K562 (cell line): ENCODE measurements around the gene SNX3. TPM values are rescaled to one million over a fixed set of nuclear protein-coding genes. Genes with fewer than 3 reads are reported as not detected.
A peak's percentile ranks its signal among the peaks of the same experiment; 100 is the strongest.

Experiments
- ATAC-seq: fragments of 200-7000 bp; cut with Tn5 transposase; 3 replicates; pipeline ENCODE4 v1.9.1; 2020; ENCODE audit warnings: moderate library complexity
- BruUV-seq: library from RNA; stranded (reverse); fragments of 400-500 nt; replicated peaks from 2 replicates; lab custom pipeline; 2021; lab: Mats Ljungman, UMichigan
- CTCF ChIA-PET: fragments of 300-600 bp; formaldehyde crosslinking; extraction: SDS; loops from one replicate; lab custom pipeline; 2021; ENCODE audit warnings: low intra/inter-chr PET ratio; lab: Yijun Ruan, JAX
- POLR2A ChIA-PET: fragments of 300-600, 350-650 bp; sonication (Branson Sonifier 250); formaldehyde crosslinking; extraction: SDS; loops from one replicate; lab custom pipeline; 2021; ENCODE audit warnings: antibody characterized with exemption, inconsistent platforms; lab: Yijun Ruan, JAX
- DNase-seq, 4 experiments: peaks; one replicate each; pipeline versions ENCODE4 v3.0.0 to v3.0.0-alpha.2; 2011 to 2018; ENCODE audit warnings: low spot score in 3 of 4, mixed read lengths in 3 of 4; ENCODE audit errors: extremely low read depth in 1 of 4
- FAIRE-seq: peaks from 2 replicates; lab custom pipeline; 2011; peaks lifted over from hg19 to GRCh38; lab: Jason Lieb, UNC
- H2AFZ ChIP-seq: 2 replicates; pipeline ENCODE4 v1.6.0; 2011; ENCODE audit warnings: low read depth, low read length, control low read depth, inconsistent platforms
- H3K27ac ChIP-seq: fragments of 200-600 bp; 3 replicates; pipeline ENCODE4 v1.8.0; 2011; ENCODE audit warnings: low read depth, mild to moderate bottlenecking, control low read depth, inconsistent platforms, low read length, moderate library complexity, mixed read lengths; ENCODE audit errors: extremely low read depth
- H3K27me3 ChIP-seq, 2 experiments: fragments of 300-600 bp in 1 of 2; 2 replicates in 1 of 2; 3 replicates in 1 of 2; pipeline versions ENCODE4 v1.6.0 to v1.8.0; 2011; ENCODE audit warnings: inconsistent platforms in 2 of 2, low read length in 2 of 2, mild to moderate bottlenecking in 1 of 2, mixed read lengths in 1 of 2, moderate library complexity in 1 of 2; ENCODE audit not compliant: control insufficient read depth in 2 of 2, insufficient read depth in 2 of 2
- H3K36me3 ChIP-seq: fragments of 300-600 bp; 3 replicates; pipeline ENCODE4 v1.8.0; 2011; ENCODE audit warnings: mild to moderate bottlenecking, low read length, inconsistent platforms; ENCODE audit not compliant: control insufficient read depth, insufficient read depth
- H3K4me1 ChIP-seq, 2 experiments: fragments of 200-600 bp in 1 of 2; replicated peaks in 1 of 2; 2 replicates in 1 of 2; 3 replicates in 1 of 2; pipeline versions ENCODE4 v1.5.1 to v1.8.0; 2011; ENCODE audit warnings: inconsistent platforms in 2 of 2, low read length in 2 of 2, mild to moderate bottlenecking in 1 of 2, mixed read lengths in 1 of 2, moderate library complexity in 1 of 2; ENCODE audit not compliant: control insufficient read depth in 2 of 2, insufficient read depth in 2 of 2
- H3K4me2 ChIP-seq: 2 replicates; pipeline ENCODE4 v1.6.1; 2011; ENCODE audit warnings: low read length, control low read depth, inconsistent platforms, mixed read lengths; ENCODE audit not compliant: insufficient read depth
- H3K4me3 ChIP-seq: fragments of 200-600 bp; sonication (generic), shearing (Covaris generic); 2 replicates; pipeline ENCODE4 v1.5.1; 2016; ENCODE audit warnings: control low read depth, inconsistent platforms
- H3K79me2 ChIP-seq: fragments of 200-600 bp; 3 replicates; pipeline ENCODE4 v1.8.0; 2011; ENCODE audit warnings: low read length, inconsistent platforms; ENCODE audit not compliant: control insufficient read depth, insufficient read depth
- H3K9ac ChIP-seq, 2 experiments: 2 replicates each; pipeline versions ENCODE4 v1.6.0 to v1.6.1; 2011; ENCODE audit warnings: low read depth in 2 of 2, low read length in 2 of 2, control low read depth in 1 of 2, inconsistent platforms in 1 of 2, mild to moderate bottlenecking in 1 of 2, mixed read lengths in 1 of 2; ENCODE audit not compliant: insufficient read depth in 1 of 2
- H3K9me1 ChIP-seq: one replicate; pipeline ENCODE4 v1.6.0; 2011; ENCODE audit warnings: inconsistent platforms, mild to moderate bottlenecking, low read length, moderate library complexity; ENCODE audit not compliant: control insufficient read depth, insufficient read depth
- H3K9me3 ChIP-seq: replicated peaks from 2 replicates; pipeline ENCODE4 v1.5.1; 2011; ENCODE audit warnings: low read depth, low read length, inconsistent platforms; ENCODE audit not compliant: control insufficient read depth, insufficient read depth
- H4K20me1 ChIP-seq: replicated peaks from 2 replicates; pipeline ENCODE4 v1.6.1; 2011; ENCODE audit warnings: low read length, inconsistent platforms, mixed read lengths; ENCODE audit not compliant: control insufficient read depth, insufficient read depth
- CEBPB ChIP-seq: fragments of 450-650 bp; IDR thresholded peaks from 2 replicates; pipeline ENCODE4 v1.6.1; 2016; ENCODE audit warnings: missing genetic modification characterization, missing compliant biosample characterization
- NEUROD1 ChIP-seq: fragments of 150-350 bp; IDR thresholded peaks from 2 replicates; pipeline ENCODE4 v1.6.1; 2014; ENCODE audit warnings: borderline replicate concordance, low read length, low read depth; ENCODE audit not compliant: partially characterized antibody
- RERE ChIP-seq: sonication (generic); formaldehyde crosslinking; IDR thresholded peaks from 2 replicates; pipeline ENCODE4 v1.8.0; 2023; ENCODE audit warnings: missing genetic modification reagents, mild to moderate bottlenecking, borderline replicate concordance
- SAFB2 ChIP-seq: fragments of 200-400 bp; formaldehyde crosslinking; IDR thresholded peaks from 2 replicates; pipeline ENCODE4 v1.6.1; 2018; ENCODE audit warnings: borderline replicate concordance, low read length, low read depth, moderate library complexity; ENCODE audit not compliant: severe bottlenecking
- SP1 ChIP-seq: sonication (generic); formaldehyde crosslinking; IDR thresholded peaks from 2 replicates; pipeline ENCODE4 v1.8.1; 2022; ENCODE audit warnings: mild to moderate bottlenecking, missing genetic modification reagents
- ZNF217 ChIP-seq: sonication (generic); formaldehyde crosslinking; IDR thresholded peaks from 2 replicates; pipeline ENCODE4 v1.8.0; 2022; ENCODE audit warnings: mild to moderate bottlenecking, missing genetic modification reagents
- WGBS: fragments of 100-300 bp; shearing (Covaris generic); methylation state at CpG from one replicate; pipeline ENCODE4 v1.1.6; 2016; ENCODE audit warnings: low coverage, mixed read lengths; ENCODE audit not compliant: insufficient coverage; ENCODE audit errors: missing lambda C conversion rate; 5-methylcytosine and 5-hydroxymethylcytosine counted together
- in situ Hi-C: fragments of 300-500 bp; cut with MboI; formaldehyde crosslinking; loops from 4 replicates; pipeline ENCODE4 v1.15.0; 2018; ENCODE audit warnings: inconsistent platforms, mixed read lengths
- intact Hi-C: fragments of 100-400 bp; cut with micrococcal nuclease; formaldehyde crosslinking; loops from 2 replicates; pipeline ENCODE4 v1.14.2; 2022
- polyA plus RNA-seq, 8 experiments: library from polyadenylated mRNA; depleted of rRNA in 4 of 8; stranded (reverse) in 5 of 8; unstranded in 3 of 8; fragments of >200 nt; fragmentation: Nextera tagmentation in 2 of 8; fragmentation: Illumina TruSeq in 1 of 8; extraction: Ambion mirVana in 2 of 8; extraction: Trizol in 1 of 8; gene quantifications; 2 replicates each; pipeline versions ENCODE4 v1.2.1 to v1.2.3, GENCODE V29; 2011 to 2014; ENCODE audit warnings: inconsistent platforms in 1 of 8, missing spikeins in 1 of 8
- total RNA-seq, 7 experiments: library from RNA; depleted of rRNA in 6 of 7; stranded (reverse); fragments of >200 nt in 6 of 7; fragmentation: Illumina TruSeq in 2 of 7; extraction: Trizol in 2 of 7; gene quantifications; 2 replicates each; pipeline versions ENCODE4 v1.2.1 to v1.2.3, GENCODE V29; 2011 to 2021; ENCODE audit warnings: low replicate concordance in 1 of 7
- TF ChIP-seq, protein P1 (sequence below): fragments of 450-650 bp; formaldehyde crosslinking; IDR thresholded peaks from 2 replicates; pipeline ENCODE4 v1.4.0; 2020; ENCODE audit warnings: mild to moderate bottlenecking

Gene SNX3
- total and polyA plus RNA-seq, 9 of the 15 experiments (the other 6 are each of a cell fraction or from before 2014, with no cell fraction given): 48.9 to 410 (median 159) TPM

GRCh38 chr6:108242721-108243120 is 18.1 kb downstream of the SNX3 start:
- peaks cover 65% of the 10 kb centered on the region; the same call in 2 of the 3 replicates for H3K36me3 ChIP-seq
- no peak for TF ChIP-seq ZNF217 (CRISPR knock-in tag)
- TF ChIP-seq SP1 (CRISPR knock-in tag): no peak
- TF ChIP-seq CEBPB (tag): no peak
- no peak for TF ChIP-seq NEUROD1
- no peak for TF ChIP-seq RERE (CRISPR knock-in tag)
- no peak for TF ChIP-seq SAFB2
- TF ChIP-seq, protein P1, sequence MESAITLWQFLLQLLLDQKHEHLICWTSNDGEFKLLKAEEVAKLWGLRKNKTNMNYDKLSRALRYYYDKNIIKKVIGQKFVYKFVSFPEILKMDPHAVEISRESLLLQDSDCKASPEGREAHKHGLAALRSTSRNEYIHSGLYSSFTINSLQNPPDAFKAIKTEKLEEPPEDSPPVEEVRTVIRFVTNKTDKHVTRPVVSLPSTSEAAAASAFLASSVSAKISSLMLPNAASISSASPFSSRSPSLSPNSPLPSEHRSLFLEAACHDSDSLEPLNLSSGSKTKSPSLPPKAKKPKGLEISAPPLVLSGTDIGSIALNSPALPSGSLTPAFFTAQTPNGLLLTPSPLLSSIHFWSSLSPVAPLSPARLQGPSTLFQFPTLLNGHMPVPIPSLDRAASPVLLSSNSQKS (CRISPR knock-in tag): no peak

More at GRCh38 chr6:108242721-108243120, 18.1 kb downstream of the SNX3 start:
- ATAC-seq: no peak
- no peak for DNase-seq
- ChIA-PET POLR2A (interaction anchor here (0.7 kb wide), 1 partner anchor 9 kb away, joined by 4 read pairs; no protein-coding TSS in a partner anchor), CTCF (interaction anchor here (0.6 kb wide), 1 partner anchor 65 kb away, joined by 3 read pairs; no protein-coding TSS in a partner anchor)
- H3K4me1 ChIP-seq: peaks cover 0 to 4% of the 10 kb centered on the region in 2 experiments; a peak in 2 of 5 replicates
- no peak for FAIRE-seq
- no peaks in the 10 kb centered on the region for H4K20me1 ChIP-seq
- 92% methylated on average over 2 of the region's 2 CpGs for WGBS
- no peak overlapping the region for H3K4me2 ChIP-seq
- no peak overlapping the region for H3K4me3 ChIP-seq
- no peak overlapping the region for H2AFZ ChIP-seq
- BruUV-seq: no TSS peak
- H3K9me1 ChIP-seq: no peaks in the 10 kb centered on the region
- in situ Hi-C loops: no loop called here
- H3K79me2 ChIP-seq: peaks cover 84% of the 10 kb centered on the region
- H3K27me3 ChIP-seq: no peaks in the 10 kb centered on the region
- H3K9me3 ChIP-seq: peaks cover 12% of the 10 kb centered on the region
- no peak overlapping the region for H3K9ac ChIP-seq
- peak overlapping the region; percentile 12; the same call in 1 of the 3 replicates for H3K27ac ChIP-seq
- intact Hi-C loops: no loop called here
